Keratinocyte (primary cell): ENCODE data around the gene PIGT. TPM values are rescaled to one million over a fixed set of nuclear protein-coding genes. Genes with fewer than 3 reads are reported as not detected.
A peak's percentile ranks its signal among the peaks of the same experiment; 100 is the strongest.

ENCODE experiments used
- DNase-seq: peaks from one replicate; pipeline ENCODE4 v3.0.0-alpha.2; 2011; ENCODE audit warnings: low read depth, missing footprints, low spot score
- FAIRE-seq: peaks from 2 replicates; lab custom pipeline; 2011; peaks lifted over from hg19 to GRCh38; lab: Jason Lieb, UNC
- H2AFZ ChIP-seq: 2 replicates; pipeline ENCODE4 v1.6.0; 2012; ENCODE audit warnings: low read length, control low read depth, inconsistent platforms; ENCODE audit not compliant: control insufficient read depth
- H3K27ac ChIP-seq: 2 replicates; pipeline ENCODE4 v1.5.1; 2011; ENCODE audit warnings: low read length; ENCODE audit not compliant: control insufficient read depth, insufficient read depth
- H3K27me3 ChIP-seq: 3 replicates; pipeline ENCODE4 v1.6.0; 2011; ENCODE audit warnings: low read length; ENCODE audit not compliant: control insufficient read depth, insufficient read depth; ENCODE audit errors: extremely low read depth
- H3K36me3 ChIP-seq, 2 experiments: 2 replicates in 1 of 2; 3 replicates in 1 of 2; pipeline ENCODE4 v1.5.1; 2011; ENCODE audit warnings: low read length in 2 of 2, mild to moderate bottlenecking in 1 of 2; ENCODE audit not compliant: control insufficient read depth in 2 of 2, insufficient read depth in 2 of 2; ENCODE audit errors: extremely low read depth in 1 of 2
- H3K4me1 ChIP-seq: 3 replicates; pipeline ENCODE4 v1.5.1; 2011; ENCODE audit warnings: low read length; ENCODE audit not compliant: control insufficient read depth, insufficient read depth; ENCODE audit errors: extremely low read depth
- H3K4me2 ChIP-seq: 3 replicates; pipeline ENCODE4 v1.6.0; 2011; ENCODE audit warnings: low read depth, low read length; ENCODE audit not compliant: control insufficient read depth, insufficient read depth; ENCODE audit errors: extremely low read depth
- H3K4me3 ChIP-seq, 3 experiments: fragments of 200-600 bp in 1 of 3; sonication (generic) in 1 of 3; 2 replicates in 2 of 3; 3 replicates in 1 of 3; pipeline ENCODE4 v1.5.1; 2011 to 2016; ENCODE audit warnings: low read length in 3 of 3, mild to moderate bottlenecking in 3 of 3, control low read depth in 2 of 3, inconsistent platforms in 1 of 3, low read depth in 1 of 3, mixed read lengths in 1 of 3, mixed run types in 1 of 3, moderate library complexity in 1 of 3; ENCODE audit not compliant: control insufficient read depth in 2 of 3, insufficient read depth in 2 of 3; ENCODE audit errors: extremely low read depth in 1 of 3
- H3K79me2 ChIP-seq: 2 replicates; pipeline ENCODE4 v1.6.0; 2012; ENCODE audit warnings: low read length; ENCODE audit not compliant: control insufficient read depth, insufficient read depth
- H3K9ac ChIP-seq: 3 replicates; pipeline ENCODE4 v1.6.0; 2011; ENCODE audit warnings: low read length; ENCODE audit not compliant: control insufficient read depth, insufficient read depth; ENCODE audit errors: extremely low read depth
- H3K9me1 ChIP-seq: 3 replicates; pipeline ENCODE4 v1.6.0; 2011; ENCODE audit warnings: low read length; ENCODE audit not compliant: control insufficient read depth, insufficient read depth; ENCODE audit errors: extremely low read depth
- H3K9me3 ChIP-seq: 2 replicates; pipeline ENCODE4 v1.5.1; 2012; ENCODE audit warnings: low read depth, low read length; ENCODE audit not compliant: control insufficient read depth
- H4K20me1 ChIP-seq: 3 replicates; pipeline ENCODE4 v1.6.0; 2011; ENCODE audit warnings: low read length; ENCODE audit not compliant: control insufficient read depth, insufficient read depth; ENCODE audit errors: extremely low read depth
- EZH2 ChIP-seq: IDR thresholded peaks from one replicate; pipeline ENCODE4 v1.6.1; 2012; ENCODE audit warnings: inconsistent platforms, mild to moderate bottlenecking, low read length, moderate library complexity
- dilution Hi-C: fragments of 300-500 bp; cut with MboI; formaldehyde crosslinking; loops from one replicate; pipeline ENCODE4 v1.7.0; 2020; ENCODE audit warnings: low sequenced_read_pairs; ENCODE audit not compliant: extremely low pct_ligation_motif_present
- polyA plus RNA-seq, 5 experiments: library from polyadenylated mRNA; depleted of rRNA in 3 of 5; stranded (reverse) in 3 of 5; stranded (forward) in 1 of 5; unstranded in 1 of 5; fragments of >200 nt; gene quantifications; 1 replicate in 1 of 5; 2 replicates in 3 of 5; 3 replicates in 1 of 5; pipeline versions ENCODE4 v1.2.1 to v1.2.3, GENCODE V29; 2011 to 2012; ENCODE audit warnings: missing spikeins in 2 of 5, low read depth in 1 of 5, low replicate concordance in 1 of 5
- TF ChIP-seq, protein P1 (sequence below), 3 experiments: IDR thresholded peaks in 1 of 3; conservative IDR thresholded peaks in 1 of 3; optimal IDR thresholded peaks in 1 of 3; 2 replicates in 2 of 3; 3 replicates in 1 of 3; pipeline versions ENCODE3 to v1.5.1; 2011; ENCODE audit warnings: low read length in 3 of 3, mild to moderate bottlenecking in 3 of 3, moderate library complexity in 2 of 3, control low read depth in 1 of 3, inconsistent platforms in 1 of 3; ENCODE audit not compliant: insufficient read depth in 2 of 3; ENCODE audit errors: extremely low read depth in 1 of 3

PIGT gene
- polyA plus RNA-seq, 1 donor (not counting 4 experiments of a cell fraction or from before 2014, with no cell fraction given), result 26.5 TPM

GRCh38 chr20:45450097-45450818 is 34.3 kb downstream of the PIGT start:
- Histone ChIP-seq H3K9ac (no peak overlapping the region), H2AFZ (no peak overlapping the region), H3K36me3 (no peaks in the 10 kb centered on the region), H3K4me1 (no peaks in the 10 kb centered on the region), H3K4me3 (no peak overlapping the region), H4K20me1 (no peaks in the 10 kb centered on the region), H3K9me3 (no peaks in the 10 kb centered on the region), H3K4me2 (no peak overlapping the region), H3K9me1 (no peaks in the 10 kb centered on the region), H3K27ac (no peak overlapping the region), H3K27me3 (peaks cover 5% of the 10 kb centered on the region), H3K79me2 (no peaks in the 10 kb centered on the region)
- DNase-seq (no peak), FAIRE-seq (peak; percentile 48)
- dilution Hi-C loops, result no loop called here
- TF ChIP-seq, protein P1, sequence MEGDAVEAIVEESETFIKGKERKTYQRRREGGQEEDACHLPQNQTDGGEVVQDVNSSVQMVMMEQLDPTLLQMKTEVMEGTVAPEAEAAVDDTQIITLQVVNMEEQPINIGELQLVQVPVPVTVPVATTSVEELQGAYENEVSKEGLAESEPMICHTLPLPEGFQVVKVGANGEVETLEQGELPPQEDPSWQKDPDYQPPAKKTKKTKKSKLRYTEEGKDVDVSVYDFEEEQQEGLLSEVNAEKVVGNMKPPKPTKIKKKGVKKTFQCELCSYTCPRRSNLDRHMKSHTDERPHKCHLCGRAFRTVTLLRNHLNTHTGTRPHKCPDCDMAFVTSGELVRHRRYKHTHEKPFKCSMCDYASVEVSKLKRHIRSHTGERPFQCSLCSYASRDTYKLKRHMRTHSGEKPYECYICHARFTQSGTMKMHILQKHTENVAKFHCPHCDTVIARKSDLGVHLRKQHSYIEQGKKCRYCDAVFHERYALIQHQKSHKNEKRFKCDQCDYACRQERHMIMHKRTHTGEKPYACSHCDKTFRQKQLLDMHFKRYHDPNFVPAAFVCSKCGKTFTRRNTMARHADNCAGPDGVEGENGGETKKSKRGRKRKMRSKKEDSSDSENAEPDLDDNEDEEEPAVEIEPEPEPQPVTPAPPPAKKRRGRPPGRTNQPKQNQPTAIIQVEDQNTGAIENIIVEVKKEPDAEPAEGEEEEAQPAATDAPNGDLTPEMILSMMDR (optimal IDR thresholded peaks at IDR 0.05 in 1 of 3, IDR thresholded peaks at IDR 0.05 in 1 of 3, conservative IDR thresholded peaks at IDR 0.05 in 1 of 3; ENCODE audit: extremely low read depth in 1 of 3, insufficient read depth in 2 of 3, low read length in 3 of 3), result peak; percentile 58 to 64 (median 58)
- TF ChIP-seq EZH2, result no peak

DNA sequence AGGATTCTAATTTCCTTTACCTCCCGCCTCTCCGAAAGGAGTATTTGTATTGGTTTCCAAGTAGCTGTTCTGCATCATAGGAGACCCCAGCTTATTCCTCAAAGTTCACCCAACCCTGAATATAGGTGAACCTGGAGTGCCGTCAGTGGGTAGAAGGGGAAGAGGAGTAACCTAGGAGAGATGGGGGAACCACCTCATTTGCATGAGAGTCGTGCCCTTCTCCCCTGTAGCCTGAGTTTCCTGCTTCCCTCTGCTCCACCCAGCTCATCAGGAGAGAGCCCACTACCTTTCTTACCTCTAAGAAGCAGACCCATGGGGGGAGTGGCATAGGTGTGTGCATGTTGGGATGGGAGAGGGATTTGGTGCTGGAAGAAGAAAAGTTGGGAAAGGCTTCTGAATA is 36.3 kb downstream of the PIGT start:
- no peaks in the 10 kb centered on the region for H4K20me1 ChIP-seq
- H3K9me1 ChIP-seq, result no peaks in the 10 kb centered on the region
- H3K4me2 ChIP-seq, result no peak overlapping the region
- no peak overlapping the region for H3K4me3 ChIP-seq
- DNase-seq (no peak), FAIRE-seq (no peak)
- no peak overlapping the region for H2AFZ ChIP-seq
- H3K27me3 ChIP-seq, result peaks cover 5% of the 10 kb centered on the region
- H3K4me1 ChIP-seq, result no peaks in the 10 kb centered on the region
- TF ChIP-seq, protein P1 (optimal IDR thresholded peaks at IDR 0.05 in 1 of 3, IDR thresholded peaks at IDR 0.05 in 1 of 3, conservative IDR thresholded peaks at IDR 0.05 in 1 of 3; ENCODE audit: extremely low read depth in 1 of 3, insufficient read depth in 2 of 3, low read length in 3 of 3), result no peak
- no peak for TF ChIP-seq EZH2
- no peak overlapping the region for H3K9ac ChIP-seq
- no peak overlapping the region for H3K27ac ChIP-seq
- H3K9me3 ChIP-seq, result no peaks in the 10 kb centered on the region
- H3K36me3 ChIP-seq, result no peaks in the 10 kb centered on the region
- dilution Hi-C loops, result no loop called here
- H3K79me2 ChIP-seq, result no peaks in the 10 kb centered on the region
